Left ventricle myocardium superior (tissue), 1 donor: Measurements from ENCODE around the gene SLC25A30. TPM values are rescaled to one million over a fixed set of nuclear protein-coding genes. Genes with fewer than 3 reads are reported as not detected.
A peak's percentile ranks its signal among the peaks of the same experiment; 100 is the strongest.
"Not testable (repeated sequence)": the region's sequence is repeated elsewhere in the genome, so short reads cannot be mapped to it uniquely, and the experiment has no call there.

Source experiments
- ATAC-seq: fragments of 200-7000 bp; cut with Tn5 transposase; one replicate; pipeline ENCODE4 v1.9.1; 2020; ENCODE audit warnings: mild to moderate bottlenecking, moderate library complexity
- DNase-seq: peaks from one replicate; pipeline ENCODE4 v3.0.0-alpha.2; 2020
- intact Hi-C: fragments of 100-400 bp; cut with micrococcal nuclease; formaldehyde crosslinking; loops from one replicate; pipeline ENCODE4 v1.11.0; 2022
- total RNA-seq: library from RNA; stranded (reverse); fragmentation: NEBNext Ultra II Directional; extraction: Animal tissue kit (Norgen Biotek cat#: 25700); gene quantifications from one replicate; pipeline ENCODE4 v1.2.1, GENCODE V29; 2021
- donor health status: DM: no; HTN: yes; CAD: no; lungs with severe emphysema.

SLC25A30 gene
- total RNA-seq, 1 donor from 2014 or later: 194 TPM

GRCh38 chr13:45401314-45401713 is 16.9 kb downstream of the SLC25A30 start:
- intact Hi-C loops: no loop called here
- DNase-seq: no peak

GRCh38 chr13:45398877-45399276 is 19.3 kb downstream of the SLC25A30 start:
- intact Hi-C loops: no loop called here
- DNase-seq (no peak), ATAC-seq (no peak)

More at GRCh38 chr13:45401314-45401713, 16.9 kb downstream of the SLC25A30 start:
- ATAC-seq: peak; percentile 47

GRCh38 chr13:45396533-45397095 is 21.6 kb downstream of the SLC25A30 start:
- DNase-seq: peak; percentile 43
- intact Hi-C loops: no loop called here
- peak; percentile 56 for ATAC-seq

- DNase-seq (peak; percentile 41), ATAC-seq (peak; percentile 43)
- intact Hi-C loops: no loop called here
These were observed 24.1 kb downstream of the SLC25A30 start for GRCh38 chr13:45393941-45394570.

- peak; percentile 7 for ATAC-seq
- DNase-seq: no peak
- intact Hi-C loops: no loop called here
These were observed 25.4 kb downstream of the SLC25A30 start for GRCh38 chr13:45392811-45393210.

- no peak for ATAC-seq
- intact Hi-C loops: no loop called here
- DNase-seq: no peak
These were observed 26.2 kb downstream of the SLC25A30 start for GRCh38 chr13:45391926-45392325.

- DNase-seq, intact Hi-C loops: not testable (repeated sequence)
- peak; percentile 17 for ATAC-seq
These were observed 27.0 kb downstream of the SLC25A30 start for GRCh38 chr13:45391128-45391527.

- intact Hi-C loops, ATAC-seq, DNase-seq: not testable (repeated sequence)
These were observed 27.8 kb downstream of the SLC25A30 start for GRCh38 chr13:45390348-45390747.

GRCh38 chr13:45388664-45389063 is 29.5 kb downstream of the SLC25A30 start:
- intact Hi-C loops: no loop called here
- ATAC-seq: no peak

GRCh38 chr13:45386892-45387575 is 31.1 kb downstream of the SLC25A30 start:
- ATAC-seq, DNase-seq, intact Hi-C loops: not testable (repeated sequence)

More at GRCh38 chr13:45388664-45389063, 29.5 kb downstream of the SLC25A30 start:
- DNase-seq: no peak

- DNase-seq (no peak), ATAC-seq (peak; percentile 72)
- intact Hi-C loops: no loop called here
These were observed 32.1 kb downstream of the SLC25A30 start for GRCh38 chr13:45385907-45386553.

- DNase-seq (no peak), ATAC-seq (peak; percentile 60)
- intact Hi-C loops: no loop called here
These were observed 32.9 kb downstream of the SLC25A30 start for GRCh38 chr13:45385320-45385719.

- no peak for DNase-seq
- ATAC-seq: no peak
- intact Hi-C loops: no loop called here
These were observed 33.5 kb downstream of the SLC25A30 start for GRCh38 chr13:45384474-45385174.

- ATAC-seq, DNase-seq, intact Hi-C loops: not testable (repeated sequence)
These were observed 35.4 kb downstream of the SLC25A30 start for GRCh38 chr13:45382739-45383138.

GRCh38 chr13:45381196-45381595 is 37.0 kb downstream of the SLC25A30 start:
- intact Hi-C loops: no loop called here
- DNase-seq (no peak), ATAC-seq (no peak)

GRCh38 chr13:45380708-45381107 is 37.5 kb downstream of the SLC25A30 start:
- intact Hi-C loops, DNase-seq, ATAC-seq: not testable (repeated sequence)

- DNase-seq, ATAC-seq, intact Hi-C loops: not testable (repeated sequence)
These were observed 38.7 kb downstream of the SLC25A30 start for GRCh38 chr13:45379516-45379915.

GRCh38 chr13:45378786-45379185 is 39.4 kb downstream of the SLC25A30 start:
- DNase-seq, intact Hi-C loops: not testable (repeated sequence)

GRCh38 chr13:45377314-45377713 is 40.9 kb downstream of the SLC25A30 start:
- intact Hi-C loops, DNase-seq, ATAC-seq: not testable (repeated sequence)

More at GRCh38 chr13:45378786-45379185, 39.4 kb downstream of the SLC25A30 start:
- ATAC-seq: not testable (repeated sequence)
